CD4-positive, alpha-beta T cell treated with Interleukin-17A for 4 hours (primary cell): ENCODE results near the gene MYO18B.

Source experiments
- DNase-seq: peaks from one replicate; pipeline ENCODE4 v3.0.0-alpha.2; 2020; ENCODE audit warnings: mixed read lengths

Gene MYO18B

DNA sequence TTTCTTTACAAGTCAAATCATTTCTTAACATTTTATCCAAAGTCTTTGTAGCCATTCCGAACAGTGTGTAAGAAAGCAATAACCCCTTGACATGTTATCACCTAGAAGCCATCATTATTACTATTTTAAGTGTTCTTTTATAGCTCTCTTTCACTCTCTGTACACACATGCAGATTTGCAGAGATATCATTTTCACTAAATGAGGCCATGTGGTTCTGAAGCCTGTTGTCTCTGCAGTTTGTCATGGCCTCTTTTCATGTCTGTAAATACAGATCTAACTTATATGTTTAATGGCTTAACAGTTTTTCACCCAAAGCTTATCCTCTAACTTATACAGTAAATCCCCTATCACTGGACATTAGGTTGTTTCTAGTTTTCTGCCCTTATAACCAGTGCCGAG, 166.8 kb downstream of the MYO18B start:
- DNase-seq: no peak

DNA sequence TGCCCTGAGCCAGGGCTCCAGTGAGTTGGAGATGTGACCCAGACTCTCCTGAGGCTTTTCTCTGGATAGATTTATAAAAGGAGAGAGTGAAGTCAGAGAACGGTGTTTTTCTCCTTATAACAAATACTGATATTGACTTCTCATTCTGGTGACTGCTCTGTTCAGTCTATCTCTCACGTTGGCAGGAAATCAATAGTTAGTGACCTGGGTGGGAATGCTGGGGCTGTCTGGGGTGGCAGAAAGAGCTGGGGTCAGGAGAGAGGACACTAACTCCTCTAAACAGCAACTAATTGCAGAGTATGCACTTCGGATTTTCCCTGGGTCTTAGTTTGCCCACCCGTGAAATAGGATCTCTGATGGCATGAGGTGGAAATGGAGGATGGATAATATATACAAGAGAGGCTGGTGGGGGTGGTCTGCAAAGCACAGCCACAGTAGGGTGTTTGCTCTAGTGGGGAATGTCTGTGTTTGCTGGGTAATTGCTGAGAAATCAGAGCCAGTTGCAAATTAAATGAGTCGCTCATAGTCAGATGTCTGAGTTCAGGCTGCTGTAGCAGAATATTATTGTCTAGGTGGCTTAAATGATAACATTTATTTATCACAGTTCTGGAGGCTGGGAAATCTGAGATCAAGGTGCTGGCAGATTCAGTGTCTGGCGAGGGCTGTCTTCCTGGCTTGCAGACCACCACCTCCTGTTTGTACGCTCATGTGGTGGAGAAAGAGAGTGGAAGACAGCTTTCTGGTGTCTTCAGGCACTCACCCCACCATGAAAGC, 167.8 kb downstream of the MYO18B start:
- no peak for DNase-seq

DNA sequence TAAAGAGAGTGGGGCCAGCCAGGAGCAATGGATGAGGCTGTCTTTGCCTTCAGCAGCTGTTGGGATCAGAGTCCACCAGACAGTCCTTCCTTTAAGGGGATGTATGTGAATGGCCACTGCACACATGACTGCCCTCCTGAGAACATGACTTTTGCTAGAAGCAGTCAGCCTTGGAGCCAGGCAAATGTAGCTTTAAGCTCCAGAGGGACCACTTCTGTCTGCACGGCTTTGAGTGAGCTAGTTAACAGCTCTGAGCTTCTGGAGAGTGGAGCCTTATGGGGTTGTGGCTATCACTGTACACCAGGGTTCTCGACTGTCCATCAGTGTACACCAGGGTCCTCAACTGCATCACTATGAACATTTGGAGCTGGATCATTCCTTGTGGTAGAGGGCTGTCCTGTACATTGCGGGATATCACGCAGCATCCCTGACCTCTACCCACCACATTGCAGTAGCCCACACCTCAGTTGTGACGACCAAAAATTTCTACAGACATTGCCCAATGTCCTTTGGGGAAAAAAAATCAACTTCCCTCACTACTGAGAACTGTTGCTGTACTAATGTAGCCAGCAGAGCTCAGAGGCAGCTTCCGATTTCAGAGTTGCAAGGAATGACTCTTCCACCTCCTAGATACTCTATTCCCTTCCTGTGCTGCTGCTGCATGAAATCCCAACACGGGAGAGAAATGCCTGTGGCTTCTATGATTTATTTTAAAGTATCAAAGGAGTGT, 169.4 kb downstream of the MYO18B start:
- no peak for DNase-seq

DNA sequence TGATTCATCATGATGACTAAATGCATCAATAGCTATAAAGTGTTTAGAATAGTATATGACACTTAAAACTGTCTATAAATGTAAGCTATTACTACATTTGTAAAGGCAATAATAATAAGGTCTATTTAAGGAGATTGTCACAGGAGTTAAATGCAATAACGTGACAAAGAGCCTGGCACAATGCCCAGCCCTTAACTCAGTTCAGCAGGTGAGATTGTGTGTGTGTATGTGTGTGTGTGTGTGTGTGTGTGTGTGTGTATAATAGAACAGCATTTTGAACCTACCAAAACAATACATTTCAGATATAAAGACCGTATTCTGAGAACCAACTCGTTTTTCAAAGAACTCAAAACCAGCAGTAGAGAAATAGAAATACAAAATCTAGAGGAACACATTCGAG, 177.5 kb downstream of the MYO18B start:
- DNase-seq: no peak

DNA sequence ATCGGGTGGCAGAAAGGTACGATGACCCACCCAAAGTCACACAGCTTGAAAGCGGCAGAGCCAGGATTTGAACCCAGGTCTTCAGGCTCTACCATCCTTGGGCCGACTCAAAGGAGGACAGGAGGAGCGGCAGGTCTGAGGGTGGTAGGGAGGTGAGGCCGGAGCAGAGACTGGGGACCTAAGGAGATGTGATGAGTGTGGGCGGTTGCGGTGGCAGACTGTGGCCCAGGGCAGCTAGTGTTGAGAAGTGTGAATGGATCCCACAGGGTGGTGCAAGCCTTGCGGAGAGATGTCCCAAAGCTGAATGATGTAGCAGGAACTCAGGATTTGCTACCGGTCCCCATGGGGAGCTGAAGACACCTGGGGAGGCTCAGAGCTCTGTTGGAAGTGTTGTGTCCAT, 180.2 kb downstream of the MYO18B start:
- no peak for DNase-seq

DNA sequence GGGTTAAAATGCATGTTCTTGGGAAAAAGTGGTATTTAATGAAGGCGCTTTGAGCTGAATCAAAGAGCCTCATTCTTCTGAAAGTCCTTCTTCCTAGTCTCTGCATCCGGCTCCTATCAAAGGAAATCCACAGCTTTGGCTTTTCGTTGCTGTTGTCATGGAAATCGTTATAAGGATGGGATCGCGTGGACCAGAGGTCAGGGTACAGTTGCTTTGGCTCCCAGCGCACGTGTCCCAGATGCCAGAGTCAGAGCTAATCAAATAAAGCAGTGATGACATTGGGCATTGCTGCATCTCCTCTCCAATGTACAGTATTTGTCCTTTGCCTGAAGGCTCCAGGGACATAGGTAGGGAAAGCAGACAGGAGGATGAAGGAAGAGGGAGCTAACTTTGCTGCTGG, 181.9 kb downstream of the MYO18B start:
- DNase-seq: no peak

DNA sequence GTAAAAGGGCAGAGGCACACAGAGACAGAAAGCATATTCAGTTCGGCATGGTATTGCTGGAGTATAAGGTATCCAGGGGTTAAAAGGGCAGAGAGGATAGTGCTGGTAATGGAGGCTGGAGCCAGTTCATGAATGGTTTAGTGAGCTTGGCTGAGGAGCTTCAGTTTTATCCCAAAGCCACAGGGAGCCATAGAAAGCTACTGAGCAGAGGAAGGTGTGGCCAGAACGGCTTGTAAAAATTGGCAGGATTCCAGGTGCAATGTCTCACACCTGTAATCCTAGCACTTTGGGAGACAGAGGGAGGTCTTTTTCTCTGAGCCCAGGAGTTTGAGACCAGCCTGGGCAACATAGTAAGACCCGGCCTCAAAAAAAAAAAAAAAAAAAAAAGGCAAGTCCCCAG, 186.1 kb downstream of the MYO18B start:
- DNase-seq: no peak

DNA sequence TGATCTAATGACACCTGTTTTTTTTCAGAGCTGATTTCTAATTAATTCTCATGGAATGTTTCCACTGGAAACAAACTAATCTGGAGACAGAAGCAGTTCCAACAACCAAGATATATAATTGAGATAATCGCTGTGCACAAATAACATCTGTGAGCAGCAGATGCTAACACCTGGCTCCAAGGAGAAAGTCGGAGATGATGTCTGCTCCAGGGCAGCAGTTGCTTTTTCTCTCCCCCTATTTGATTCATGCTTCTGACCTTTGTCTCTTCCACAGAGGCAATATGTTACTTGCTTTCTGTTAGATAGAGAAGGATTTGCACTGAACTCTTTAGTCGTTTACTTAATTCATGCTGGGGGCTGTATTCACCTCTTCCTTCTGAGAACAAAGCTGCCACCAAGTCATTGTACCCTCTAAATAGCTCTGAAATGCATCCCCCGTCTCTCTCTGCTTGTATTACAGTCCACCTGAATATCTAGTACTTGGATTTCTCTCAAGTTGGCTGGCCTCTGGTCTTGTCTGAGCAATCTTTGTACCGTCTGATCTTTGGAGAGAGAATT, 187.4 kb downstream of the MYO18B start:
- no peak for DNase-seq

DNA sequence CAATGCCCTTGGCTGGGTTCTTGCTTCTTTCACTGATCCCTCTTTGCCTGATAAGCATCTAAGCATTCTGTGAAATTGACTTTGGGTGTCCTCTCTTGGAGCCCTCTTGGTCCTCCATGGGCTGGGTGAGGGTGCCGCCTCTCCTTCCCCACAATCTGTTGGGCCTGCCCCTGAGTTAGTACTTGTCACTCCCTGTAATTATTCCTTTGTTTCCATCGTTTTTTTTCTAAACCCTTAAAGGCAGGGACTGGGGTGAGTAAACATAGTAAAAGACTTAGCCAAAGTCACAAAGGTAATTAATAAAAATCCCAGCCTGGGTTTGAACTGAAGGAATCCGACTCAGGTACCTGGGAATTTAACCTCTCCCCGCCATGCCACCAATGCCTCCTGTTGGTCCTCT, 188.1 kb downstream of the MYO18B start:
- no peak for DNase-seq

DNA sequence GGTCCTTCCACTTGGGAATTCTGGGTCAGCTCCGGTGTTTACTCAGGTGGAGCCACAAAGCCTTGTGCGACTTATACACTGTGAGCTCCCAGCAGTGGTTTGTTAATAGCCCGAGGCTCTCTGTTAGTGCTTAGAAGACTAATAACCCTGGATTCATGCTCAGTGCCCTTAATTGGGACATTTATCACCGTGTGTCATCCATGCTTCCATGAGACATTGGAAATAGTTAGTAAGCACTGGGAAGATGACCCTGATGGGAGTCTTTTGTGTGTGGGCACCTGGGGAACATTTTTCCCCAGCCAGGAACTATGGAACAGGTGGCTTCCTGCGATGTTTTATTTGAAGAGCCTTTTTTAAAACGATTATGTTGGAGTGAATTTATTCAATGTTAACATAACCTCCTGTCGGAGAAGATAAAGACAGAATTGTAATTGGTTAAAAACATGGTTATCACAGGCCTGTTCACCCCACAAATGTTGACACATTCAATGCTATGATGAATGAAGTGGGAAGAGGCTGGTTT, 188.9 kb downstream of the MYO18B start:
- no peak for DNase-seq

DNA sequence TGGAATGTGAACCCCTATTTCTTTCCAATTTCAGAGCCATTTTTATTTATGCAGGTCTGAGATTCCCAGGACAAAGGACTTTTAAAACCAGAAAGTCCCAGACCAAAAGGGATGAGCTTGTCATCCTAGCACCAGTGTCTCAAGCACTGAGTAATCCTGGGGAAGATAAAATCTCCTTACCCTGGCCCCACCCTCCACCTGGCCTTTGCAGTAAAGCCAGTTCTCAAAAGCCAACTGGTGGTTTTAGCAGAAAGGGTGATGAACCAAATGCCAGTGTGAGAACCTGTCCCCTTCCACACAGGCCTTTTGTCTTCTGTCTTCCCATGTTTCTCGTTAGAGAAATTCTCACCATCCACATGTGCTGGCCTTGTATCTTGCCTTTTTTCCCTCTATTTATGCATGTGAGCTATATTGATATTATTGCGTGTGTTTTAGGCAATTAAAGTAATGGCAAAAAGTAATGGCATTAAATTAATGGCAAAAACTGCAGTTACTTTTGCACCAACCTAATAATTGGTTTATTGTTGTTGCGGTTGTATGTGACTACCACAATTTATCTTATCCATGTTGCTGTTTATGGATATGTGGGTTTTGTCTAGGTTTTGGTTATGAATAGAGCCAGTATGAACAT, 191.3 kb downstream of the MYO18B start:
- DNase-seq: no peak

DNA sequence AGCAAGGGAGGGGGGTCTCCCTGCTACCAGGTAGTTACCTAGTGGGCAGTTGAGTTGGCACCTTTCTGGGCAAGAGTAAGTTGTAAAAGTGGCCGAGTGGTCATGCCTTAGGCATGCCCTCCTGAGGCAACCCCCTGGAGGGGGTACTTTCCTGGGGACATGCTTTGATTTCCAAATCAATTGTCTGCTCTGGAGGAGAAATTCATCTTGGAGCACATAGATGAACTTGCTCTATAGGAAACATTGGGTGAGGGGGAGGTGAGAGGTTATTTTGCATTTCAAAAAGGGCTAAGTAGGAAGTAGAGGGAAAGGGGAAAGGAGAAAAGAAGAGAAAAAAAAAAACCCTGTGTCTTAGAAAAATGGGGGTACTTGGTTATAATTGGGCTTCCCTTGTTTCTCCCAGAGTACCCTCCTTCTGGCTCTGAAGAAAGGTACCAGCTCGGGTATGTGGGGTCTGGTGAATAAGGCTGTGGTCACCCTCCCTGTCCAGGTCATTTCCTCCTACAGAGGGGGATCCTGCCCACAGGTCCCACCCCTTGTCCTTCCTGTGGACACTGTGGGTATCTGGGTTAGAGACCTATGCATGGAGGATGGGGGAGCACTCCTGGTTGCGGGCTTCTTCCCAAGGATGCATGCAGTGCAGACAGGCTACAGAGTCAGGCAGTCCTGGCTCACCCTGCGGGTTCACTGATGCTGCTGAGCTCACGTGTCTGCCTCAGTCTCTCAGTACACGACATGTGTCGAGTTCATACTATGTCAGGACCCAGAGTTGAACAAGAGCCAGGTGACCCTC, 193.5 kb downstream of the MYO18B start:
- no peak for DNase-seq

DNA sequence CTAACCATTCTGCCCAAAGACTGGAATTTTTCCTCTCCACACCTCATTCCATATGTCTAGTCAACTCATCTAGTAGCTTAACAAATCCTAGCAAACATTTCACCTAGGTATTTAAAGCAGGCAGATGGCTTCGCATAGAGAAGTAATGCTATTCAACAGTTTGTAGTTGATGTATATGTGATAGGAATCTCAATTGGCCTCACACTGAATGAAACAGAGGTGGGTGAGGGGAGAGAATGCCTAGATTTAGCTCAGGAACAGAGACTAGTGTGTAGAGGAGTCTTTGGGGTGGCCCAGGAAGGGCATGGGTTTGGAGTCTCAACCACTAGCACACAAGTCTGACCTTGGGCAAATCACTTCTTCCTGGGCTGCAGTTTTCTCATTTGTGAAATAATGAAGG, 196.2 kb downstream of the MYO18B start:
- DNase-seq: no peak

DNA sequence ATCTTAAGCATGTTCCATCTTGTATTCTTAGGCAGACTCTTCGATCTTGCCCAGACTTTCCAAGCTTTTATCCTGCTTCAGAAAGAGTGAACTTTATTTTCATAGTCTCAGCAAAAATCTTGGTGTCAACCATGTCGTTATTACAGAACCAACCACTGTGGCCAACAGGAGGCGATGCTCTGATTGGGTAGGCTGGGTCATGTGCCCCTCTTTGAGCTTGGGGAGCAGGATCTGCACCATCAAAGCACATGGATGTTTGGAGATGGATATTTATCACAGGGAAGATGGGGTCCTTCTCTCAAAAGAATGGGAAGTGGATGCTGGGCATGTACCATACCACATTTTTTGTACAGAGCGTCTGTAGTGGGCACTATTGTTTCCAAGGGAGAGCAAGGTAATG, 197.4 kb downstream of the MYO18B start:
- DNase-seq: no peak

DNA sequence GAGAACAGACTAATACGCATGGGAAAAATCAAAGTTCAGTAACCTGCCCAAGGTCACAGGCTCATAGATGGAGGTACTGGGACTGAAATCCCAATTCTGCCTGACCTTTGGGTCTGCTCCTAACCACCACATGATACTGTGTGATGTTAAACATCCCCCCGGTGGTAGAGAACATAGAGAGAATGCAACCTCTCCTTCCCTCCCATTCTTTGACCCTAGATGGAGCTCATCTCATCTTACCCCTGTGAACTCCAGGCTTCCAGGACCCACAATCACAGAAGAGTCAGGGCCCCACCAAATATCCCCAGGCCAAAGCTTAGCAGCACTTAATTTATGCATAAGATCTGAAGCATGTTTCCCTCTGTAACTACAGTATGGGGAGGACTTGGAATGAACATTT, 198.5 kb downstream of the MYO18B start:
- no peak for DNase-seq

DNA sequence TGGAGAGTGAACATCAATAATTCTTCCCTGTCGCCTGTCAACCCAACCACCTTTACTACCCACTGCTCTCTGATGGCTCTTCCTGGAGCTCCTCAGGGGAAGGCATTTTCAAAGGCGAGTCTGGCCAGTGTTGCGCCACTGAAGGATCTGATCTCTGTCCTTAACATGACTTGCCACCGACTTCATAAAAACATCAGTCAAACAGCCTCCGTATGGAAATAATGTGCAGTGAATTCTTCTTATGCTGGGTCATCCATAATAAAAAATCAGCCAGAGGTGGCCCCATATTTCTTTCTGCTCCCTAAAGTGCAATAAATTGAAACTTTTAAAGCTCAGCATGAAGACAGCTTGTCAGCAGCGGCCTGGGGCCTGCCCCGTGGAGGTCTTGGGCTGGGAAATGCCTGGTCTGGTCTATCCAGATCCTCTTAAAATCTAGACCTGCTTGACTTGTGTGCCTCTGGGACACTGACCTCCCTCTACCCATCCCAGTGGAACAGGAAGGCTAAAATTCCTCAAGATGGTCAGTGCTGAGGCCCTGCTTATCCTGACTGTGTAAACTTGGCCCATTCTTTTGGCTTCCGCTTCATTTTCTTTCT, 199.5 kb downstream of the MYO18B start:
- DNase-seq: no peak

DNA sequence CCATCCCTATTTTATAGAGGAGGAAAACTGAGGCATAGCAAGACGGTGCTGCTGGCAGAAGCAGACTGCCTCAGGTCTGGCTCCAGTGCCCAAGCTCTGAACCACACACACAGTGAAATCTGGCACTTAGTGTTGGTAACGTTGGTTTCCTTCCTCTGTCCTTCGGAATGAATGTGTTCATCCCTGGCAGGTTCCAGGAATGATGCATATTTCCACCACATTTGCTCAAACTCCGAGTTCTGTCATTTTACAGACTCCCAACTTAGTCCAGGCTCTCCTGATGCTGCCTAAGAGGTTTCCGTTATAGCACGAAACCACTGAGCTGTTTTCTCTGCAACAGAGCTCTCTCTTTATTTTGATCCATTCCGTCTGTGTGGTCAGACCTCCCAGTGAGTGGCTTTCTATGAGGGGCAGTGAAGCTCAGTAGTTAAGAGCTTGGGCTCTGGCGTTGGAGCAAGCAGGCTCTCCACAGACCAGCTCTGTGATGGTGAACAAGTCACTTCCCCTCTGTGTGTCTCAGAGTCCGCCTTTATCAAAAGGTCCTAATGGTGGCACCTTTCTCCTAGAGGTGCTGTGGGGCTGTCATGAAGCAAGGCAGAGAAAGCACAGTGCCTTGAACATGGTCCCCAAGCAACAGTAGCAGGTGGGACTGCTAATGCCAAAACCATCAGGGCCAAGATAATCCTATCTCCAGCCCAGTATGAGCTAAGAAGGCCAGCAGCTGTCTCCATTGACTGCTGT, 200.3 kb downstream of the MYO18B start:
- DNase-seq: no peak

DNA sequence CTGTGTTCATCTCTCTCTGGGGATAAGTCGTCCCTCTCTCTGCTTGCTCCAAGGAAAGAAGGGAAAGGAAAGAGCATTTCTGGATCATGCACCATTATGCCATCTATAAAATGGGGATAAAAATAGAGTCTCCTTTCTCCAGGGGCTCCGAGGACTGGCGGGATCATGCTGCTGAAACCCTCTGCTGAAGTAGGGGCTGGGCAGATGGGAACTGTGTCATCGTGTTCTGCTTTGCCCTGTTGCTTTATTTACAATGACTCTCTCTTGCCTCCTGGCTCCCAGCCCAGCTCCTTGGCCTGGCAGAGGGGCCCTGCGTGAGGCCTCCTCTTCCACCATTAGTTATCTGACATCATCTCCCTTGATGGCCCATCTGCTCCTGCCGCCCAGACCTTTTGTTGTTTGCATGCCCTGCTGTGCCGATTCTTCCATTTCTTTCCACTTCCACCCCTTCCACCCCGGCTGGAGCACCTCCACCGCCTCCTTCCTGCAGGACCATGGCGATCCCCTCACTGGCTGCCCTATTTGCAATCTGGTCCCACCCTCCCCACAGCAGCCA, 200.9 kb downstream of the MYO18B start:
- DNase-seq: no peak

DNA sequence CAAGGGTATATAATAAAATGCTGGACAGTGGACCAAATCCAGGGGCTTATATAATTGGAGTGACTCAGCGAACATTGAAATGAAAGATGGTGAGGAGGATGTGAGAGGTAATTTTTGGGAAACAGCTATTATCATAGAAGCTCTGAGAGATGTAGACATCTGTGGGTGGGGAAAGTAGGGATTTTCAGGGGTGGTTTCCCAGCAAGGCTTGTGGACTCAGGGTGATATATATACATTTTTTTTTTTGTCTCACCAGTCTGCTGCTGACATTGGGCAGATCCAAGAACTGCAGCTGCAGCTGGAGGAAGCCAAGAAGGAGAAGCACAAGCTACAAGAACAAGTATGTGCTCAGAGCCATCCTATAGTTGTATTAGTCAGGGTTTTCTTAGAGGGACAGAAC, 208.1 kb downstream of the MYO18B start:
- no peak for DNase-seq

DNA sequence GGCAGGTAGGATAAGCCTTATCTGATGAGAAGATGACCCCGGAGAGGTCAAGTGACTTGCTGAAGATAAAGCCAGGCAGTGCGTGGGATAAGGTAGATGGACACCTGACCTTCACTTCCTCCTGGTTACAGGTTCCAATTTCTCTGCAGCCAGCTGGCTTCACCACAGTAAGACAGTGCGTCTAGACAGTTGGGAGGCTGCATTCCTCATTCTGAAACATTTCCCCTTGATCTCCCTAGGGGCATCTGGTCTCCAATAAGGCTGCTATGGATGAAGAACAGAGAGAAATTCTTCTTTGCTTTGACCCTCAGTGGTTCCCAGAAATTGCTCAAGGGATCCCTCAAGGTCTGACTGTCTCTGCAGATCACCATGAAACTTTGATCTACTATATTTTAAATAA, 211.3 kb downstream of the MYO18B start:
- DNase-seq: no peak

DNA sequence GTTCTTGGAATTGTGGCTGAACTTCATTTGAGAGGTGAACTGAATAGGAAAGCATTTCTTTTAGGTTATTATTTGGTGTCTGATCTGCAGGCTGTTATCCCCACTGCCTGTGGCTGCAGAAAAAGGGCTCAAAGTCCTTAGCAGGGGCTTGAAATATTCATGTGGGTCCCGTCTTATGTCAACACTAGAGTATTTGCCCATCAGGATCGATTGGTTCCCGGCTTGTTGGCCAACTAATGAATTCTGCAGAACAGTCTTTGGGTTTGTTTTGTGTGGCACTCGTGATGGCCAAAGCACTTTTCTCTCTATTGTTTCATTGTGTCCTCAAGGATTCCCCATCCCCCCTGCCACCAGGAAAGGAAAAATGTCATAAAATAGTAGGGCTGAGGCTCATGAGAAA, 211.9 kb downstream of the MYO18B start:
- no peak for DNase-seq
